Myocyte (in vitro differentiated cells): ENCODE measurements around the gene VN1R5. TPM values are rescaled to one million over a fixed set of nuclear protein-coding genes. Genes with fewer than 3 reads are reported as not detected.
"Not testable (repeated sequence)": the region's sequence is repeated elsewhere in the genome, so short reads cannot be mapped to it uniquely, and the experiment has no call there.

ENCODE experiments used
- DNase-seq: peaks from one replicate; pipeline ENCODE4 v3.0.0-alpha.2; 2012; ENCODE audit warnings: low read depth
- polyA plus RNA-seq: library from polyadenylated mRNA; unstranded; fragments of >200 nt; gene quantifications from one replicate; pipeline ENCODE4 v1.2.1, GENCODE V29; 2012; ENCODE audit warnings: missing spikeins
- total RNA-seq: library from RNA; depleted of rRNA; stranded (reverse); fragments of >200 nt; gene quantifications from 2 replicates; pipeline ENCODE4 v1.2.3, GENCODE V29; 2014

The VN1R5 gene
- total RNA-seq, result not detected in 2 replicates
- polyA plus RNA-seq, result not detected

- not testable (repeated sequence) for DNase-seq
Observed at GRCh38 chr1:247255772-247256171, at the start of gene VN1R5. Gene VN1R5, plus strand, starts transcription at chr1:247256072.

DNA sequence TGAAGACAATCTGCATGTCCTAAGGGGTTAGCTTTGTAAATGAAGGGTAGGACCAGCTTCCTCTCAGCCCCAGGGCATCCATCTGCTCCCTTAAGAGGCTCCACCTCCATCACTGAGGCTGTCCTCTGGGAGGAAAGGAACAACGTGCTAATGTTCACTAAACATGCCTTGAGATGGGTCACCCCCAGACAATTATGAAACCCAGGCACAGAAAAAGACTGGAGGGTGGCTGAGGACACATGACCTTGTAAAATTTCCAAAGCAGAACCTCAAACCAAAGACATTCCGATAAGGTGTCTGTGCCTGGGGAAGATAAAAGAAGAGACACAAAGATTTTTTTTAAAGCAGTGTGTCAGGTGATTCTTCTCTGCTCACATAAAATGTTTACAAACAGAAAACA is 46.5 kb upstream of the VN1R5 start:
- DNase-seq, result peak; percentile 11

DNA sequence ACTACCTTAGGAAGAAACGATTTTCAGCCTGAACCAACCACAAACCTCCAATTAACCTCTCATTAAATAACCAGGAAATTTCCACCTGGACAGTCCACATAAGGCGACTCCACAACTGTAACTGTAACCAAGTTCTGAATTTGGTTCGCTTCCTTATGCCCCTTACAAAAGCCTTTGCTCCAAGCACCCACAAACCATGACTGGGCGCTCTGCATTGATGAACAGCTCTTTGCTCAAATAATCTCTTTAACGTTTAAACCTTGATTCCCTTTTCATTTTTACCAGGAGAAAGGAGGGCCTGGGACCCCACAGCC is 45.9 kb upstream of the VN1R5 start:
- no peak for DNase-seq

DNA sequence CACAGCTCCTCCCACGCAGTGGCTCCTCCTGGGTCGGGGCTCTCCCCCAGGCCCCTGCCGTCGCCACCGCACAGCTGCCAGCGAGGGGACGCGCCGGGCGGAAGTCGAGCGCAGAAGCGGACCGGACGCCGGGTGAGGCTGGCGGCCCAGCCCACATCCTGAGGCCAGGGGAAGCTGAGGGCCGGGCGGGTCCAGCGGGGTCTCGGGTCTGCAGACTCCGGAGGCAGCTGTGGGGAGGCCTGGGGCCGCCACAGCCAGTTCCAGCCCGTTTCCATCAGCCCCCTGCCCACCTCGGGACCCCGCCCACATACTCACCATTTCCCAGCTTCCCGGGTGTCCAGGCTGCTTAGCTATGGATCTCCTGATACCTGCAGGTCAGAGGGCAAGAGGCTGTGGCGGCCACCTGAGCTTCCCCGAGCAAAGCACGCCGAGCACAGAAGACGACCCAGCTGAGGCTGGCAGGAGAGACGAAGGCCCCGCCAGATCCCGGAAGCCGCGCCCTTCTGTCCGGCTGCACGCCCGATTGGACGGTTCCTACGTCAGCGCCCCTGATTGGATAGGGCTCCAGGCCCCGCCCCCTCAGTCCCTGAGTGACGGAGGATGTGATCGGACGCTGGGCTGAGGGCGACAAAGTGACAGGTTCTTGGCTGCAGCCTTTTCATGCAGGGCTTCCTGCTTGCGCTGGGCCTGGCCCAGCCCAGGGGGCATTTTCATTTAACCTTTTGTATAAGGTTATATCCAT is 45.3 kb upstream of the VN1R5 start:
- DNase-seq, result peak; percentile 98

GRCh38 chr1:247211339-247211738 is 44.5 kb upstream of the VN1R5 start:
- DNase-seq, result no peak

DNA sequence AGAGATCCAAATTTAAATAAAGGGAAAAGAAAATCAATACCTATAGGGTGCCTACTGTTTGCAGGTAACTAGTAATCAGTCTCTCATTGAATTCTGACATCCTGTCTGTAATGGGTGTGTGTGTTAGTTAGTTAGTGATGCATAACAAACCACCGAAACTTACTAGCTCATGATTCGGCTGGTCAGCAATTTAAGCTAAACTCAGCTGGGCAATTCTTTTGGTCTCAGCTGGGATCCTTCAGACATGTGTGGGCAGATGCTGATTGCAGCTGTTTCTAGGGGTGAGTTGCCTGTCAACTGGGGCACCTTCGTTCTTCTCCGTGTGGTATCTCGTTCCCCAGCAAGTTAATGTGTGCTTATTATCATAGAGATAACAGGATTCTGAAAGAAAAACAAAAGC is 43.9 kb upstream of the VN1R5 start:
- DNase-seq, result peak; percentile 54

DNA sequence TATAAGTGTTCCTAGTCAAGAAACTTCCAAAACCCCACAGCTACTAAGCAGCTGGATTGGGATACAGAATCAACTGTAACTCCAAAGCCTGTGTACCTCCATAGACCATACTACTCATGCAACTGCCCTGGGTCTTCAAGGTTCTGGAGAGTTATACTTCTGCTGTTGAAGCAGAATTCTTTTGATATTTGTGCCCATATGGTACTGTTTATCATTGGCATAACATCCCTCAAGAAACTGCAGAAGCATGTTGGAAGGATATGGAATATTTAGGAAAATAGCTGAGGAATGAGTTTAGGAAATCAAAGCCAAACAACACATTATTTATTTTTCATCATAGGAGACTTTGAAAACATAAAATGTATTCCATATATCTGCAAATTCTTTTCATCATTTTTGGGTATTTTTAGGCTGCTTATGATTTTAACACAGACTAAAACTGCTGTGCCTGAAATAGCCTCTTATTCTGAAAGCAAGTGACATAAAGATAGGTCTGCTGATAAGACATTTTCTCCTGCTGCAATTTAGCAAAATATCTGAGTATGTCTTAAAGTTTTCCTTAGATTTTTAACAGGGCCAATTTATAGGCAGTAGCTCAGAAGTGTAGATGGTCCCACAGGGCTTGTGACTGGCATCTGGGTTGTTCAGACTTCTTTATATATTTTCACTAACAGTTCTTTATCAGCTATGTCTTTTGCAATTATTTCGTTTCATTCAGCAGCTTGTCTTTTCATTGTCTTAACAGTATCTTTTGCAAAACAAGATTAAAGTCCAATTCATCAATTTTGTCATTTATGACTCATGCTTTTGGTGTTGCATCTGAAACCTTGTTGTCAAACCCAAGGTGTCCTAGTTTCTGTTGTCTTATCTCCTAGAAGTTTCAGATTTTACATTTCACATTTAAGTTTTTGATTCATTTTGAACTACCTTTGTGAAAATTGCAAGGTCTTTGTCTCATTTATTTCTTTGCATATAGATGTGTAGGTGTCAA is 43.0 kb upstream of the VN1R5 start:
- no peak for DNase-seq

DNA sequence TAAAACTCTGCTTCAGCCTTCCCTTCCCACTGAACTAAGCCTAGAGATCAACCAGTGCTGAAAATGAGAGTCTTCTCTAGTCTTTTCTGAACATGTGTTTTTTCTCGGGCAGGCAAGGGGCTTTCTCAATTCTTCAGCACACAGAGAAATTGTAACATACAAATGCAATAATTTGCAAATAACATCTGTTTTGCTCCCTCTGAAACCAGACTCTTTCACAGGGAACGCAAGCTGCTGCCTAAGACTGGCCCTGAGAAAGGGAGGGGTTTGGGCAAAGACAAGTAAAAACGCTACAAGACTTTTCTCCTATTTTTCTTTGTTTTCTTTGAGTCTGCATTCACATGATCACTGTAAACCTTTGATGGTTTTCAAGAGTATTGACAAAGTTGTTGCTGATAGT is 39.6 kb upstream of the VN1R5 start:
- peak; percentile 5 for DNase-seq

DNA sequence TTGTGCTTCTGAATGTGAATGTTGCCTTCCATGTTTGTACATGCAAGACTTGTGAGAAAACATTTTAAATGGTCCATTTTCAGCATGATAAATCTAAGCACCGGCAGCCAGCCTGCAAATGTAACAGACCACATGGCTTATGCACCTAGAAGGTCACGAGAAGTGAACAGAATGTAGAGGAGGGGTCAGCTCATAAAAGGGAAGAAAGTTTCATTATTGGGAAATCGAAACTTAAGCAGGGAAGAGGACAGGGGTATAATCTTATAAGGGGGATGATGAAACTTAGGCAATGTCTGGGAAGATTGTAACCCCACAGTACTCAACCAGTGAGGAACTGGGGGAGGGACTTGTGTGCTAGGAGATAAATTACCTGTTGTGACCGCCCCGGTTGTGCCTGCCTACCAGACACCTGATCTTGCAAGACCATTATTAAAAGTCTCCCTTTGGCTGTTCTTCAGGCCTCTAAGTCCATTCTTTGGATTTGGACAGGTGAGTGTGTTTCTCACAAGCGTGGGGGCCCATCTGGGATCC is 37.7 kb upstream of the VN1R5 start:
- DNase-seq, result no peak

DNA sequence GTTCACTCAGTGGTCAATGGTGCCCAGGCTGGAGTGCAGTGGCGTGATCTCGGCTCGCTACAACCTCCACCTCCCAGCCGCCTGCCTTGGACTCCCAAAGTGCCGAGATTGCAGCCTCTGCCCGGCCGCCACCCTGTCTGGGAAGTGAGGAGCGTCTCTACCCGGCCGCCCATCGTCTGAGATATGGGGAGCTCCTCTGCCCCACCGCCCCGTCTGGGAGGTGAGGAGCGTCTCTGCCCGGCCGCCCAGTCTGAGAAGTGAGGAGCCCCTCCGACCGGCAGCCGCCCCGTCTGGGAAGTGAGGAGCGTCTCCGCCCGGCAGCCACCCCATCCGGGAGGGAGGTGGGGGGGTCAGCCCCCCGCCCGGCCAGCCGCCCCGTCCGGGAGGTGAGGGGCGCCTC is 35.6 kb upstream of the VN1R5 start:
- not testable (repeated sequence) for DNase-seq

GRCh38 chr1:247222840-247223239 is 33.0 kb upstream of the VN1R5 start:
- DNase-seq, result no peak

GRCh38 chr1:247224822-247225221 is 31.1 kb upstream of the VN1R5 start:
- DNase-seq, result no peak

DNA sequence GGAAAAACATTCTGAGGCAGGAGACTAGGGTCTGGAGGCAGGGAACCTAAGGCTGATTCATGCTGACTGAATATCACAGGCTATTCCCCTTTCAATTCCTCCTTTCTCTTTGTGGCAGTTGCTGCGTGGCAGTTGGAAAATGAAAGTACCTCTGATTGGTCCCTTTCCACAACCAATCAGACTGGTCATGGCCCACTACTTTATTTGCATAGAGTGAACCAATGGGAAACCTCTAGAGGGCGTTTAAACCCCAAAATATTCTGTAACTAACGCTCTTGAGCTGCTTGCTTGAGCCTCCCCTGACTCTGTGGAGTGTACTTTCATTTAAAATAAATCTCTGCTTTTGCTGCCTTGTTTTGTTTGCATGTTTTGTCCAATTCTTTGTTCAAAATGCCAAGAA is 27.7 kb upstream of the VN1R5 start:
- peak; percentile 13 for DNase-seq

DNA sequence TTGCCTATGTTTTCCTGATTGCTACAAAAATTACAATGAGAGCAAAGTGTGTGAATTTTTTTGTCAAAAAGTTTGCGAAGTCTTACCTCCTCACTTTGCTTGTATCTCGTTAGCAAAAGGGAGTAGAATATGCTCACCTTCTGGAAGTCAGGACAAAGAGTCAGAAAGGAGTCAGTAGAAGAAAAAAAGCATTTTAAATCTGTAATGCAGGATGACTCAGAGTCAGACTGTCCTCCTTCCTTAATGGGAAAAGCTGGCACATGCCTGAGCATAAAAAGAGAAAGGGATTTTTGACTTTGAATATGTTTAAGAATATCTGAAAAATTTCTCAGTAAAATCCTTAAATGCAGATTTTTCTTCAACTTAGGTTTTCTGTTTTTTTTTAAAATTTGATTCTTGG is 14.2 kb upstream of the VN1R5 start:
- DNase-seq, result peak; percentile 15

DNA sequence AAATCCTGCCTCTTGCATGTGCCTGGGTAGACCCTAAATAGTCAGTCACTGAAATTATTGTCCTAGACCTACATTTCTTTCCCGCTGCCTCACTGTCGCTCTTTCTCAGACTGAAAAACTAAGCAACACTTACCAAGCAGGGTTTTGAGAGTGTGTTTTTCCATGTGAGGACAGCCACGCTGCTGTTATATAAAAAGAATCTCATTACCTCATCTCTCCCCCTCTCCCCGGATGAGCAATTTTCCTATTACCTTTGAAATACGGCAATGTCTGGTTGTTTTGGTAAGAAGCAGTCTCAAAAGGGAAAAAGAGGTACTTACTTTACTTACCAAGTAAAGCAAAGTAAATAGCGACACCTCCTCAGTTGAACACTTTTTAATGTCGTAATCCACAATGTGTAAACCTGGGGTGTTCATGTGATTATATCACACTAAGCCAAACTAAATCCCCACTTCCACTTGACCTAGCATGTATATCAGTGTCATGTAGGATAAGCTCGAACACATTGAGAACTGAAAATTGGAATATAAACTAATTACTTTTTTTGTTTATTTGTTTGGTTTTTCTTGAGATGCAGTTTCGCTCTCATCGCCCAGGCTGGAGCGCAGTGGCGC is 12.2 kb upstream of the VN1R5 start:
- no peak for DNase-seq

DNA sequence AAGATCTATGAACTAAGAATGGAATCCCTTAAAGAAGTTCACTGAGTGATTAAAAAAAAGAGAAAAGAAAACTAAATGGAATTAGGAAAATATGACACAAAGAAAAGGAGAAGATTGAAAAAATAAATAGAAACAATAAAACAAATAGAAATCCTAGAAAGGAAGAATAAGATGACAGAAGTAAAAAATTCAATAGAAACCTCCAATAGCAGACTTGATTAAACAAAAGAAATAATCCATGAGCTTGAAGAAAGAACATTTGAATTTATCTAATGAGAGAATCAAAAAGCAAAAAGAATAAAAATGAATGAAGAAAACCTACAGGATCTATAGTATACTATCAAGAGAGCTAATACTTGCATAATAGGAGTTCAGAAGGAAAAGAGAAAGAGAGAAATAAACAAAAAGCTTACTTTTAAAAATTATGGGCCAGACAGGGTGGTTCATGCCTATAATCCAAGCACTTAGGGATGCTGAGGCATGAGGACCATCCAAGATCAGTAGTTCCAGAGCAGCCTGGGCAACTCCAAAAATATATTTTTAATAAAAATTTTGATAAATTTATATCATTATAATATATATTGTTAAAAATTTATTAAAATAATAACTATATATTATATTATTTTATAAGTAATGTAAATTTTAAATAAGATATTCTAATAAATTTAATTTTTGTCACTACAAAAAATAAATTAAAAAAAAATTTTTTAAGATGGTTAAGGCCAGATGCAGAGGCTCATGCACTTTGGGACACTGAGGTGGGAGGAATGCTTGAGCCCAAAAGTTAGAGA is 9.4 kb upstream of the VN1R5 start:
- no peak for DNase-seq

- no peak for DNase-seq
Observed at GRCh38 chr1:247247568-247247967, 8.3 kb upstream of the VN1R5 start.

- DNase-seq, result no peak
Observed at GRCh38 chr1:247266053-247266452, 10.2 kb downstream of the VN1R5 start.

DNA sequence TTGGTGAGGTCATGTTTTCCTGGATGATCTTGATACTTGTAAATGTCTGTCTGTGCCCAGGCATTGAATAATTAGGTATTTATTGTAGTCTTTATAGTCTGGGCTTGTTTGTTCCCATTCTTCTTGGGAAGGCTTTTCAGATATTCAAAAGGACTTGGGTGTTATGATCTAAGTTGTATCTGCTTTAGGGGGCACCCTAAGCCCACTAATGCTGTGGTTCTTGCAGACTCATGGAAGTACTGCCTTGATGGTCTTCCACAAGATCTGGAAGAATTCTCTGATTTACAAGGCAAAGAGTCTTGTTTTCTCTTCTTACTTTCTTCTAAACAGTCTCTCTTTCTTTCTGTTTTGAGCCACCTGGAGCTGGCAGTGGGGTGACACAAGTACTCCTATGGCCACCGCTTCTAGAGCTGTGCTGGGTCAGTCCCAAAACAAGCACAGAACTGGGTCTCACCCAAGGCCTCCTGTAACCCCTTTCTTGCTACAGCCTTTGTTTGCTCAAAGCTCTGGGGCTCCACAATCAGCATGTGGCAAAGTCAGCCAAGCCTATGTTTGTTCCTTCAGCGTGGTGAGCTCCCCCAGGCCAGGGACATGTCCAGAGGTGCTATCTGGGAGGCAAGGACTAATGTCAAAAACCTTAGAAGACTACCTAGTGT is 12.6 kb downstream of the VN1R5 start:
- DNase-seq, result no peak

GRCh38 chr1:247269133-247269532 is 13.3 kb downstream of the VN1R5 start:
- DNase-seq, result no peak
